ENCODE results near the gene NR1I3.
"Not testable (repeated sequence)": the region's sequence is repeated elsewhere in the genome, so short reads cannot be mapped to it uniquely, and the experiment has no call there.

- not testable (repeated sequence) for TF ChIP-seq POLR2A, CTCF (IDR thresholded peaks at IDR 0.05)
Observed at GRCh38 chr1:161250100-161250499, 12.1 kb upstream of the NR1I3 start.
